ENCODE results near the gene ACAD11.

- TF ChIP-seq ZNF70 (CRISPR knock-in tag; IDR thresholded peaks at IDR 0.05) (no peak), OSR1 (CRISPR knock-in tag; IDR thresholded peaks at IDR 0.05) (no peak), PATZ1 (CRISPR knock-in tag; IDR thresholded peaks at IDR 0.05; ENCODE audit: borderline replicate concordance) (no peak), ZFP30 (CRISPR knock-in tag; IDR thresholded peaks at IDR 0.05) (no peak), ARNTL (CRISPR knock-in tag; IDR thresholded peaks at IDR 0.05; ENCODE audit: borderline replicate concordance, low read depth) (no peak), CSRNP3 (CRISPR knock-in tag; IDR thresholded peaks at IDR 0.05) (no peak), ESRRG (CRISPR knock-in tag; IDR thresholded peaks at IDR 0.05) (no peak)
These were observed 96.1 kb downstream of the ACAD11 start for GRCh38 chr3:132563420-132564069.

Data from SK-N-SH treated with all-trans-retinoic acid at 6 μM for 48 hours (cell line).